GM21529 (cell line): ENCODE results near the gene CGB8.
"Not testable (repeated sequence)": the region's sequence is repeated elsewhere in the genome, so short reads cannot be mapped to it uniquely, and the experiment has no call there.

Experiments used
- ATAC-seq: cut with Tn5 transposase; IDR thresholded peaks from one replicate; pipeline ENCODE4 v1.9.1; 2021; ENCODE audit not compliant: unreplicated experiment

CGB8 gene

GRCh38 chr19:49064768-49065611 lies 16.1 kb upstream of the CGB8 start, which contains the start of gene NTF4:
Gene NTF4, minus strand, starts transcription at chr19:49064818. Its CDS starts 2,821 bp downstream, at chr19:49061997.
- ATAC-seq: no peak

GRCh38 chr19:49064029-49064629 lies 15.2 kb upstream of the CGB8 start:
- ATAC-seq: no peak

GRCh38 chr19:49061445-49061844 lies 12.5 kb upstream of the CGB8 start:
- no peak for ATAC-seq

GRCh38 chr19:49061000-49061399 lies 12.1 kb upstream of the CGB8 start:
- no peak for ATAC-seq

- ATAC-seq: no peak
Observed at GRCh38 chr19:49059053-49059452, 10.1 kb upstream of the CGB8 start.

- ATAC-seq: no peak
Observed at GRCh38 chr19:49058562-49058961, 9.7 kb upstream of the CGB8 start.

GRCh38 chr19:49057636-49058234 lies 8.8 kb upstream of the CGB8 start, which contains the start of gene CGB7:
Gene CGB7, minus strand, starts transcription at chr19:49057749. Its CDS starts 2,374 bp downstream, at chr19:49055375.
- no peak for ATAC-seq

- ATAC-seq: not testable (repeated sequence)
Observed at GRCh38 chr19:49056902-49057596, 8.1 kb upstream of the CGB8 start.

GRCh38 chr19:49056101-49056901 lies 7.4 kb upstream of the CGB8 start:
- ATAC-seq: no peak

- not testable (repeated sequence) for ATAC-seq
Observed at GRCh38 chr19:49050376-49051033, 1.6 kb upstream of the CGB8 start.

- ATAC-seq: not testable (repeated sequence)
Observed at GRCh38 chr19:49049834-49050233, 923 bp upstream of the CGB8 start.

GRCh38 chr19:49043548-49043947 lies 5.4 kb downstream of the CGB8 start, which contains the start of gene CGB5:
Gene CGB5, plus strand, starts transcription at chr19:49043848. Its CDS starts 362 bp downstream, at chr19:49044210.
- not testable (repeated sequence) for ATAC-seq

GRCh38 chr19:49042666-49043065 lies 6.2 kb downstream of the CGB8 start:
- not testable (repeated sequence) for ATAC-seq

- ATAC-seq: no peak
Observed at GRCh38 chr19:49042177-49042576, 6.7 kb downstream of the CGB8 start.

- ATAC-seq: not testable (repeated sequence)
Observed at GRCh38 chr19:49039736-49040135, 9.2 kb downstream of the CGB8 start.

GRCh38 chr19:49038557-49039276 lies 10.2 kb downstream of the CGB8 start:
- ATAC-seq: not testable (repeated sequence)

- not testable (repeated sequence) for ATAC-seq
Observed at GRCh38 chr19:49038111-49038510, 10.8 kb downstream of the CGB8 start.

GRCh38 chr19:49036815-49037214 lies 12.1 kb downstream of the CGB8 start, which contains the start of gene CGB1:
Gene CGB1, minus strand, starts transcription at chr19:49036895. Its CDS starts 184 bp downstream, at chr19:49036711.
- ATAC-seq: not testable (repeated sequence)
